GM21528 (cell line): Measurements from ENCODE around the gene CCDC38.
A peak's percentile ranks its signal among the peaks of the same experiment; 100 is the strongest.

Experiments
- ATAC-seq: cut with Tn5 transposase; IDR thresholded peaks from one replicate; pipeline ENCODE4 v1.9.1; 2021; ENCODE audit warnings: mild to moderate bottlenecking, moderate library complexity; ENCODE audit not compliant: unreplicated experiment, low FRiP score

Gene CCDC38

GRCh38 chr12:95963096-95963495 is 20.7 kb upstream of the CCDC38 start:
- no peak for ATAC-seq

GRCh38 chr12:95962222-95962621 is 19.8 kb upstream of the CCDC38 start:
- no peak for ATAC-seq

DNA sequence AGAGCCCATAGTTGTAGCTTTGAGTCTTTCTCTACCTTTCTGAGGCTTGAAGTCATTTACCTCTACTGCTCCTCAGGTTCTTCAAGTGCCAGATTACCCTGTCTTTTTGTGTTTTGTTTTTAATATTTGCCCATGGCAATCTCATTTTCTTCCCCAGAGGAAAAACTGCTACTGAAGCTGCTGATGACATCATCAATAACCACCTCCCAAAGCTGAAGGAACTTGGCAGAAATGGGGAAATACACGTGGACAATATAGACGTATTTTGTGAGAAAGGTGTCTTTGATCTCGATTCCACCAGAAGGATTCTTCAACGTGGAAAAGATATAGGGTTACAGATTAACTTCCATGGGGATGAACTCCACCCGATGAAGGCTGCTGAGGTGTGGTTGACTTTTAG is 17.8 kb upstream of the CCDC38 start:
- ATAC-seq = no peak

DNA sequence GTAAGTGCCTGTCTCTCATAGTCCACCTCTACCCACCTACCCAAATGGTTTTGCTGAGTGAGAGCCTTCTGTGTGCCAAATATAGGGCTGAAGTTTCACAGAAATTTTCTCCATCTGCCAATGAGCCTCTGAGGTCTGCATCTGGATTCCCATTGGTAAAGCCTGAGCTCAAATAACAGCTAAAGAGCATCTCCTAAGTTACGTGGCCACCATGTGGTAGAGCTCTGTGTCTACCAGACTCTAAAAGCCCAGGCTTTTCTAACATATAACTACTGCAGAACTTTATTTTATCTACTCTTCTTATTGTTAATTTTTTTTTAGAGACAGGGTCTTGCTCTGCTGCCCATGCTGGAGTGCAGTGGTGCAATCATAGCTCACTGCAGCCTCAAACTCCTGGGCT is 16.7 kb upstream of the CCDC38 start:
- no peak for ATAC-seq

DNA sequence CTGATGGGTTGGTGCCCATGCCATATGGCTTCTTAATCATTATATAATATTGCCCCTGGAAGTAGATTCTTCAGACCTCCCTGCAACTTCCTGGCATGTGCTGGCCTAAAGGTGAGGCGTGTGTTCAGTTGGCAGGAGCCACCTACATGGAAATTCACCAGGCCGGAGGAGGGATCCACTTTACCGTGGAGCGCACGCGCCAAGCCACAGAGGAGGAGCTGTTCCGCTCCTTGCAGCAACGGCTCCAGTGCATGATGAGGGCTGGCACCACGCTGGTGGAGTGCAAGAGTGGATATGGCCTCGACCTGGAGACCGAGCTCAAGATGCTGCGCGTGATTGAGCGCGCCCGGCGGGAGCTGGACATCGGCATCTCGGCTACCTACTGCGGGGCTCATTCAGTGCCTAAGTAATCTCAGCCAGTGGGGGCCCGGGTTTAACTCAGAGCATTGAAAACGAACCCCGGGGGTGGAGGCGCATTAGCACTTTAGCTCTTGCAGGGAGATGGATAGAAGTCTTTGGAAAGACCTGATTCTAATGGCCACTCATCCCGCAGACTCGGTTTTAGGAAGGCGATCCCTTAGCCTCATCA is 14.2 kb upstream of the CCDC38 start:
- no peak for ATAC-seq

- ATAC-seq = no peak
Observed at GRCh38 chr12:95955549-95956159, 13.2 kb upstream of the CCDC38 start.

GRCh38 chr12:95953000-95953399 is 10.6 kb upstream of the CCDC38 start:
- no peak for ATAC-seq

DNA sequence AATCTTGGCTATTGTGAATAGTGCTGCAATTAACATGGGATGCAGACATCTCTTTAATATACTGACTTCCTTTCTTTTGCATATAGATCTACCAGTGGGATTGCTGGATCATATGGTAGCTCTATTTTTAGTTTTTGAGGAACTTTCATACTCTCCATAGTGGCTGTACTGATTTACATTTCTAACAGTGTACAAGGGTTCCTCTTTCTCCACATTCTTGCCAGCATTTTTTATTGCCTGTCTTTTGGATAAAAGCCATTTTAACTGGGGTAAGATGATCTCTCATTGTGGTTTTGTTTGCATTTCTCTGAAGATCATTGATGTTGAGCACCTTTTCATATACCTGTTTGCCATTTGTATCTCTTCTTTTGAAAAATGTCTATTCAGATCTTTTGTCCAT is 9.1 kb upstream of the CCDC38 start:
- ATAC-seq = no peak

DNA sequence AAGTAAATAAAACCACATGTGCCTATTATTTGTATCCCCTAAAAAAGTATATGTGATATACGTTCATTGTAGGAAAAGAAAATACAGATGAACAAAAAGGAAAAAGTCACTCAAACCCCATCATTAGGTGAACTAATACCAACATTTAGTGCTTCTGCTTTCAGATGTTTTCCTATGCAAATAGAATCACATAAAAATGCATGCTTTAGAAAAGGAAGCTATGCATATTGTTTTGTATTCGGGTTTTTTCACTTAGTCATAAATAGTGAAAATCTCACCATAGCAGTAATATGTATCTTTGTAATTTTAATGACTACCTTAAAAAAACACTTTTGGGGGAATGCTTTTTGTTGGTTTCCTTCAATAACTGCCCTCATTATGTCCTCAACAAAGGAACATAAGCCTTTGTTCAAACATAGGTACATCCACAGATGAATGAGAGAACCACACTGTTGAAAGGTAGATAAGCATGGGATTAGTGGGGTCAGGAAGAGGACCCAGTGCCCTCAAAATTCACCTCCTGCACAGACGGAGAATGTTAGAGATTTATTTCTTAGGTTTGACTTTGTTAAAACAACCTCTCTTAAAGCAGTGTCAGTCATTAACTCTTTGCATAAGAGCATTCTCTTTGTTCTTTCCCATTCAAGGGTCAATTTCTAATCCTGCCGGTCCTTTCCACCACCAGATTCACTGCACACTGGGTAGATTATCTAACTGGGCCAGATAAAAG is 7.2 kb upstream of the CCDC38 start:
- ATAC-seq = no peak

GRCh38 chr12:95944108-95944704 is 1.8 kb upstream of the CCDC38 start:
- no peak for ATAC-seq

- ATAC-seq = peak; percentile 70
Observed at GRCh38 chr12:95943330-95943842, 972 bp upstream of the CCDC38 start, which contains the start of gene AMDHD1. AMDHD1 (plus strand) TSS chr12:95943331; CDS start chr12:95943399, 68 bp downstream.

- no peak for ATAC-seq
Observed at GRCh38 chr12:95942101-95942523, 302 bp downstream of the CCDC38 start.

DNA sequence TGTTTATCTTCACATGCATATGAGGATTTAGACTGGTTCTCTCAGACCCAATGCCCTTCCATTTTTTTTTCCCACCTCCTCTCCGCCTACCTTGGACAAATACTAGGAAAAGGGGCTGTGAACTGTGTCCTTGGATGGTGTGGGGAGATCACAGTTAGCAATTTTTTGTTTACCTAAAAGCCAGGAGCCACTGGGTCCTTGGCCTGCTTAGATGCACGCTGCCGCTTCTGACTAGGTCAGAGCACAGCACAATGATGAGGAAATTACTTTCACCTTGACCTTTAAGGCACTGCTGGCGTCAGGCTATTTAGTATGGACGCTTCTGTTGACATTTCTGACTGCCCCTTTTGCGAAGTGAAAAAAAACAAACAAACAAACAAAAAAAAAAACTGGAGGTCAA is 1.9 kb downstream of the CCDC38 start:
- ATAC-seq = no peak

DNA sequence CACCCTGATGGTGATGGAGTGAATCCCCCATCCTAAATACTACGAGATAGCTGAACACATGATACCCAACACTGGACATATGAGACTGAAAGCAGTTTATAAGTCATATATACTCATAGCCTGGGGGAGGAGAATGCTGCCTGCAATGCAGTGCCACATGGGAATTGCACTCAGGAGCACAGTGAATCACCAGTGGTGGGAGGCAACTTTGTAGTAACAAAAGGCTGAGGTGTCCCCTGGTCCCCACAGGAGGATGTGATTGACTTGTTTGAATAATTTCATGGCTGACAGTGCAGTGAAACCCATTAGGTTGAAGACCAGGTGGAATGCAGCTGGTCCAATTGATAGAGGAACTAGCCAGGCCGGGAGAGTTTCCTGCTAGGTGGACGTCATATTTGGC is 20.2 kb downstream of the CCDC38 start:
- no peak for ATAC-seq

DNA sequence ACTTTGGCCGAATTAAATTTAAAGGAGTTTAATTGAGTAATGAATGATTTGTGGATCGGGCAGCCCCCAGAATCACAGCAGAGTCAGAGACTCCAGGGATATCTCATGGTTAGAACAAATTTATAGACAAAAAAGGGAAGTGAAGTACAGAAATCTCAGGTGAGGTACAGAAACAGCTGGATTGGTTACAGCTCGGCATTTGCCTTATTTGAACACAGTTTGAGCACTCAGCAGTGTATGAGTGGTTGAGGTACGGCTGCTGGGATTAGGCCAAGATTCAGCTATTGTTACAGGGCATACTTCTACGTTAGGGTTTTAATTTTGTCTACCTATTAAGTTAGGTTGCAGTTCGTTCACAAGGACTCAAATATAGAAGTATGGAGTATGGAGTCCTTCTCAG is 23.3 kb downstream of the CCDC38 start:
- no peak for ATAC-seq

DNA sequence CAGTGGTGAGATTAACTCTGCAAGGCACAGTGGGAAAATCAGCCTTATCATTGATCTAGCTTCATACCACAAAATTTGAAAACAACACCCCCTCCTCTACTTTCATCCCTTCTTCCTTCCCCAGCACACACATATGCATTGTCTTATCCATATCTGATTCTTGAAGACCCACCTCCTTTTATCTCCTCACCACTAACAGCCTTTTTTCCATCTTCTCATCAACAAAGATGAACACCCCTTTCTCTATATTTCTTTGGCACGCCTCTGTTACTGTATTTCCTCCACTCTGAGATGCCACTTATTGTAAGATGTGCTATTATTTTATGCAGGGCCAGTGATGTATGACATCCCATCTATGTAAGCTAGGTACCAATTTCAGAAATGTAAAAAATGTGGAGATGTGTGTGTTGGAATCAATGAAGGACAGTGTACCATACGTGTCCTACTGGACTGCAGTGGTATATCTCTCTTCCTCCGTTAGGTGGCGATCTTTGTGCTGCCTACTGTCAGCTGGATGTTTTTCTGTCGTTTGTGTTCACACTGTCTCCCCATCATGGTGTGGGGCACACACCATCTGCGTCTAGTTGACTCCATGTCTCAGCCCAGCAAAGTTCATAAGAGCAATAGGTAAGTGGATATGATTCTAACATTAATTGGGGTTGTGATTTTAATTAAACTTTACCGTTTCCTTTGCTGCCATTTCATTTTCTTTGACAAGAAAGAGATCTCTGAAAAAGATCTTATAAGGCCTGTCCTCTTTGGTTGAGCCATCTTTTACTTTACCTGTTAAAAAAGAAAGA is 24.0 kb downstream of the CCDC38 start:
- ATAC-seq = no peak

DNA sequence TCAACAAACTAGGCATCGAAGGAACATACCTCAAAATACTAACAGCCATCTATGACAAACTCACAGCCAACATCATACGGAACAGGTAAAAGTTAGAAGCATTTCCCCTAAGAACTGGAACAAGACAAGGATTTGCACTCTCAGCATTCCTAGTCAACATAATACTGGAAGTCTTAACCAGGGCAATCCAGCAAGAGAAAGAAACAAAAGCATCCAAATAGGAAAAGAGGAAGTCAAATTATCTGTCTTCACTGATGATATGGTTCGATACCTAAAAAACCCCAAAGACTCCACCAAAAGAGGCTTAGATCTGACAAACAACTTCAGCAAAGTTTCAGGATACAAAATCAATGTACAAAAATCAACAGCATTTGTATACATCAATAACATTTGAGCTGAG is 32.5 kb downstream of the CCDC38 start:
- no peak for ATAC-seq

GRCh38 chr12:95908573-95908972 is 33.8 kb downstream of the CCDC38 start:
- ATAC-seq = no peak

DNA sequence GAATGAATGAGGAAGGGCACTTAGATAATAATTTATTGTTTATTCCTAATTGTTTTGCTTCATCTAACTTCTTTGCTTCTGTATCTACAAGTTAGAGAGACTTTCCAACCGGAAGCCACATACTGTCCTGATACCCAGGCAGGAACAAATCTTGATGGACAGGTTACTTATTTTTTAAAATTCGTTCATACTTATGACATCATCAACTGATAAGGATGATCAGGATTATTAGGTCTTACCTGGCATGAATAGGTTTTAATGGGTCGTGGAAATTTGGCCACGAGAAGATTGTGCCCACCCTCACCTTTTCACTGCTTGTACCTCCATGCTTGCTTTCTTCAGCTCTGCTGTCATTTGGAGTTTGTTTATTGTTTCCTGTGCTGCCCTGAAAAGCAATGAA is 44.3 kb downstream of the CCDC38 start:
- ATAC-seq = no peak

DNA sequence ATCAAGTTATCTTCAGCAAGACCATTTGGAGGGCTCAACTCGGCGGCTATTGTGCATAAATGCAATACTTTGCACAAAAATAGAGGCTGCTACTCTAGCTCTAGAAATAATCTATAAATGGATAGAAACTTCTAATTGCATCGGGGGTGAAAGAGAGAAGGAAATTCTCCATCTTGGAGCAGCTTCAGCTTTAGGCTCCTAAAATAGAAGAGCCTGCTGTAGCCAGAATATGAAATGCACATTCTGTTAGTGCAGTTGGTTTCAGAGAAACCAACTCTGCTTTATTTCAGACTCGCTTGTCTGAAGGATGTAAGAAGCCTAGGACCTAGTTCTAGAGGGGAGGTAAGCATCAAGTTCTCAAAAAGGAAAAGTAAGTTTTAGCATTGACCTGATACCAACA is 45.6 kb downstream of the CCDC38 start:
- no peak for ATAC-seq

- ATAC-seq = no peak
Observed at GRCh38 chr12:95890958-95891357, 51.5 kb downstream of the CCDC38 start.
